Fibroblast of the aortic adventitia (primary cell): ENCODE results near the gene JAKMIP1. TPM values are rescaled to one million over a fixed set of nuclear protein-coding genes. Genes with fewer than 3 reads are reported as not detected.

Experiments
- DNase-seq: peaks from one replicate; pipeline ENCODE4 v3.0.0-alpha.2; 2010; ENCODE audit warnings: low read depth
- H3K4me3 ChIP-seq: 2 replicates; pipeline ENCODE4 v1.5.1; 2011; ENCODE audit warnings: low read depth, mild to moderate bottlenecking, control low read depth, low read length, moderate library complexity
- total RNA-seq: library from RNA; depleted of rRNA; stranded (reverse); fragments of >200 nt; gene quantifications from 2 replicates; pipeline ENCODE4 v1.2.3, GENCODE V29; 2012; ENCODE audit warnings: low replicate concordance
- TF ChIP-seq, protein P1 (sequence below): IDR thresholded peaks from 2 replicates; pipeline ENCODE4 v1.5.1; 2011; ENCODE audit warnings: mild to moderate bottlenecking, low read length, control low read depth, inconsistent platforms; ENCODE audit not compliant: insufficient read depth

Gene JAKMIP1
- total RNA-seq, 1 donor, result not detected

DNA sequence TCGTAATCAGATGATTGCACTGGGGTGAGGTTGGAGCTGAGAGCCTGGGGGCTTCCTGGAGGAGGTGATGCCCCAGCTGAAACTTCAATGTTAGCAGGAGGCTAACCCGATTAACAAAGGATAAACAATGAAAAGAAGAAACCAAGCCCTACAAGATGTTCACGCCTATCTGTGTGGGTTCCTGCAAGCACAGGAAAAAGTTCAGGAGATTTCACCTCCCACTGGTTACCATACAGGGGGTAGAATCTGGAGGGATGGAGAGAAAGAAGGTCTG, 27.5 kb downstream of the JAKMIP1 start:
- no peak for DNase-seq
- TF ChIP-seq, protein P1, sequence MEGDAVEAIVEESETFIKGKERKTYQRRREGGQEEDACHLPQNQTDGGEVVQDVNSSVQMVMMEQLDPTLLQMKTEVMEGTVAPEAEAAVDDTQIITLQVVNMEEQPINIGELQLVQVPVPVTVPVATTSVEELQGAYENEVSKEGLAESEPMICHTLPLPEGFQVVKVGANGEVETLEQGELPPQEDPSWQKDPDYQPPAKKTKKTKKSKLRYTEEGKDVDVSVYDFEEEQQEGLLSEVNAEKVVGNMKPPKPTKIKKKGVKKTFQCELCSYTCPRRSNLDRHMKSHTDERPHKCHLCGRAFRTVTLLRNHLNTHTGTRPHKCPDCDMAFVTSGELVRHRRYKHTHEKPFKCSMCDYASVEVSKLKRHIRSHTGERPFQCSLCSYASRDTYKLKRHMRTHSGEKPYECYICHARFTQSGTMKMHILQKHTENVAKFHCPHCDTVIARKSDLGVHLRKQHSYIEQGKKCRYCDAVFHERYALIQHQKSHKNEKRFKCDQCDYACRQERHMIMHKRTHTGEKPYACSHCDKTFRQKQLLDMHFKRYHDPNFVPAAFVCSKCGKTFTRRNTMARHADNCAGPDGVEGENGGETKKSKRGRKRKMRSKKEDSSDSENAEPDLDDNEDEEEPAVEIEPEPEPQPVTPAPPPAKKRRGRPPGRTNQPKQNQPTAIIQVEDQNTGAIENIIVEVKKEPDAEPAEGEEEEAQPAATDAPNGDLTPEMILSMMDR, result no peak
- no peak overlapping the region for H3K4me3 ChIP-seq

DNA sequence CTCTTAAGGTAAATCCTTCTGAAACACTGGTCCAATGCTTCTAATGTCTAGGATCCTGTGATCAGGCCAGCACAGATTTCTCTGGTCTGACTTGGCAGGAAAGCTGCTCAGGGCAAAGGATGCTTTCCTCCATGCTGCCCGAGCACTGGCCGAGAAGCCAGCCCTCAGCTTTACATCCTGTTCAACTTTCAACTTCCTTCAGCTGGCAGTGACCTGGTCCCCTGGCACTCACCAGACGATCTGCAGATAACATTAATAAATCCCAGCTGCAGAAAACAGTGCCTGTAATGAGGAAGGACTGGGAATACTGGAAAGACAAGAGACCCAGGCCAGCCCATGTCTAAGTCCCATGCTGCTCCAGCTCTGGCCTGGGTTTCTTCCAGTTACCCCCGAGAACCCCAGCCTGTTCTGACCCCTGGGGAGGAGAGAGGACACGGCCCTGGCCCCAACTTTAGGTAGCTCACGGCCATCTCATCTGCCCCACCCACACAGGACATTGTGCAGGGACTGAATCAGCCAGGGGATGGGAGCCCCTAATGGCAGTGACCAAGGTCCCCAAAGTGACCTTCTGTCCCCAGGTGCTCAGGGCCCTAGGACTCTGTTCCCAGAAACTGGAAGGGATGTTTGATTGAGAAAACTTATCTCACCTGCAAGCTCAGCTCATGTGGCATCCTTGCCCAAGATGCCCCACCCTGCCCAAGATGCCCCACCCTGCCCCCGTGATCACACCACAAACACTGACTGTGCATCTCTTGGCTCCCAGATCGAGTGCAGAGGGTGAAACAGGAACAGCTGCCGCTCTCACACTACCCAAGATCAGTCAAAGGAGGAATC, 28.0 kb downstream of the JAKMIP1 start:
- TF ChIP-seq, protein P1, result no peak
- no peak for DNase-seq
- H3K4me3 ChIP-seq, result no peak overlapping the region

DNA sequence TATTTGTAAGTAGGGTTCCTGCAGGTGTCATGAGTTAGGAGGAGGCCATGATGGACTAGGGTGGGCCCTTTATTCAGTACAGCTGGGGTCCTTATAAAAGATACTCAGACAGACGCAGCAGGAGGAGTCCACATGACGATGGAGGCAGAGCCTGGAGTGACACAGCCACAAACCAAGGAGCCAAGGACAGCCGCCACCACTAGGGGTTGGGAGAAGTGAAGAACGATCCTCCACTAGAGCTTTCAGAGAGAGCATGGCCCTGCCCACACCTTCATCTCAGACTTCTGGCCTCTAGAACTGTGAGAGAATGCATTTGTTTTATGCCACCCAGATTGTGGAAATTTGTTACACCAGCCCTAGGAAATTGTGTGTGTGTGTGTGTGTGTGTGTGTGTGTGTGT, 31.1 kb downstream of the JAKMIP1 start:
- H3K4me3 ChIP-seq, result no peak overlapping the region
- TF ChIP-seq, protein P1, result no peak
- no peak for DNase-seq

DNA sequence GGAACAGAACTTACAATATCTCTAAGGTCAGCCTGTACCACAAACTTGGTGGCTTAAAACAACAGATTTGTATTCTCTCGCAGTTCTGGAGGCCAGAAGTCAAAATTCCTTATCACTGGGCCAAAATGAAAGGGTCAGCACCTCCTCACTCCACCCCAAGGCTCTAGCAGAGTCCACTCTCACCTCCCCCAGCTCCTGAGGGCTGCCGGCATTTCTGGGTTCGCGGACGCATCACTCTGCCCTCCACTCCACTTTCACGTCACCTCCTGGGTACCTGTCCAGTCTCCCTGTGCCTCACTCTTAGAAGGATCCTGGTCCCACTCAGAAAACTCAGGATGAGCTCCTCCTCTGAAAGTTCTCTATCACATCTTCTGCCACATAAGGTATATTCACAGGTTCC, 34.6 kb downstream of the JAKMIP1 start:
- H3K4me3 ChIP-seq, result no peak overlapping the region
- TF ChIP-seq, protein P1, result no peak
- no peak for DNase-seq

DNA sequence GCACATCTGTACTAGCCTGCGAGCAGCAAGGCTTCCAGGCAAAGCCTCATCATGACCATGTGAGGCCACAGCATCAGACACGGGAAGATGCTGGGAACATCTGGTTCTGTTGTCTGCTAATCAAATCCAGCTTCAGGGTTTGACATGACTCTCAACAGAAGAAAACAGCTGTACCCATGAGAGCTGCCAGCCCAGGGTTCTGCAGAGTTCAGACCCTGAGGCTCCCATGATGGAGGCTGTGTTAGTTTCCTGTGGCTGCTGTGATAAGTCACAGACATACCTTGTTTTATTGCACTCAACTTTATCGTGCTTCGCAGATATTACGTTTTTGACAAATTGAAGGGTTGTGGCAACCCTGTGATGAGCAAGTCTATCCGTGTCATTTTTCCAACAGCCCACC, 37.5 kb downstream of the JAKMIP1 start:
- TF ChIP-seq, protein P1, result no peak
- DNase-seq, result no peak
- no peak overlapping the region for H3K4me3 ChIP-seq

DNA sequence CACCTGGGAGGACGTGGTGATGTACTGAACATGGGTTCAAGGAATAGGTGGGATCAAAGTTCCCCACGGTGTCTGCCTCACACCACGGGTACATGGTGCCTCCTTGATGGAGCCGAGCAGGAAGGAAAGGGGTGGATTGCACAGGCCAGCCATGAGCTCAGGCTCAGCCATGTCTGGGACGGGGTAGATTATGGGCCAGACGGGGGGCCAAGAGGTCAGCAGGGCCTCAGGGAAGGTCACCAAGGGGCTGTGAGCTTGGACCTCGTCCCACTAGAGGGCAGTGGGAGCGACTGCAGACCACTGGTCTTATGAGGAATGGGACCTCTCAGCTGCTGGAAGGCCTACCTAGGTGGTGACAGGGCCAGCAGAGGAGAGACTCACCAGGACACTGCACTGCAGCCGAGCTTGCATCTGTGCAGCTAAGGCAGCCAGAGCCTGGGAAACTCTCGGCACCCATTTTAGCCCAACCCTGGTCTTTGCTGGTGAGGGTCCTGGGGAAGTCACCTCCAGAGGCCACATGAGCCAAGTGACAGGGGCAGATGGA, 38.4 kb downstream of the JAKMIP1 start:
- DNase-seq, result no peak
- no peak overlapping the region for H3K4me3 ChIP-seq
- TF ChIP-seq, protein P1, result no peak

DNA sequence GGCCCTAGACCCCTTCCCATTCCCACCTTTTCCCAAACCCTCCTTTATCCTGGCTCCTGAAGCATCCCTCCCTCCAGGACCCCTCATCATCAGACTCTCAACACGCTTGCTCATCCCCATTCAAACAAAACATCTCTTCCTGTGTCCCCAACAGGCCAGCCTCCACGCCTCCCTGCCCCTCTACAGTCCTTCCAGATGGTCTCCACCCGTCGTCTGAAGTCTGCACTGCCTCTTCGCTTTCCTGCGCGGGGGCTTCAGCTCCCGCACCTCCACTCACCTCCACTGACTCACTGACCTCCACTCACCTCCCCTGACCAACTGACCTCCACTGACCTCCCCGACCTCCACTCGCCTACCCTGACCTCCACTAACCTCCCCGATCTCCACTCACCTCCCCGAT, 39.8 kb downstream of the JAKMIP1 start:
- DNase-seq, result no peak
- TF ChIP-seq, protein P1, result no peak
- no peak overlapping the region for H3K4me3 ChIP-seq
